ENCODE measurements around the gene TAF3.

The TAF3 gene

DNA sequence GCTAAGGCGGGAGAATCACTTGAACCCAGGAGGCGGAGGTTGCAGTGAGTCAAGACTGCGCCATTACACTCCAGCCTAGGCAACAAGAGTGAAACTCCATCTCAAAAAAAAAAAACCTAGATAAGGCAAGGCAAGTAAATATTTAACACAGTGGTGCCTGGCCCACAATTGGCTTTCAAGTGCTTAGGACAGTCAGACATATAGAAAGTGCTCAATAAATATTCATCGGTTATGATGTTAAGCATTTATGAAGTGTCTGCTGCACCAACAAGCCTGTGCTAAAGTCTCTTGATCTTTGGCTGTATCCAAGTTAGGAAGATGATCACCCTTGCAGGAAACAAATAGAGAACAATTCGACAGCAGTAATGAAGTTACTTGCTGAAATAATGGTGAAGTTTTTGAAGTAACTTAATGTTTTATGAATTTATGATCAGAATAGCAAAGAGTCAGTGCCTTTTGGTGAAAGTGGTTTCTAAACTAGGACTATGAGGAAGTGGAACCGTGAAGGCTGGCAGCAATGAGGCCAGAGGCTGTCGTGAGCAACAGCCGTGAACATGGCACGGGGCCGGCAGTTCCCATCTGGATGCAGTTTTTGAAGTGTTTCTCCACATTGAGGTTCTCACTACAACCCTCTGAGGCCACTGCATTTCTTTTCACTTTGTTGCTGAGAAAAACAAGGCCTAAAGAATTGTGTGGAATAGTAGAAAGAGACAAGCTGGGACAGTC is 188.1 kb downstream of the TAF3 start:
- TF ChIP-seq, protein P1, sequence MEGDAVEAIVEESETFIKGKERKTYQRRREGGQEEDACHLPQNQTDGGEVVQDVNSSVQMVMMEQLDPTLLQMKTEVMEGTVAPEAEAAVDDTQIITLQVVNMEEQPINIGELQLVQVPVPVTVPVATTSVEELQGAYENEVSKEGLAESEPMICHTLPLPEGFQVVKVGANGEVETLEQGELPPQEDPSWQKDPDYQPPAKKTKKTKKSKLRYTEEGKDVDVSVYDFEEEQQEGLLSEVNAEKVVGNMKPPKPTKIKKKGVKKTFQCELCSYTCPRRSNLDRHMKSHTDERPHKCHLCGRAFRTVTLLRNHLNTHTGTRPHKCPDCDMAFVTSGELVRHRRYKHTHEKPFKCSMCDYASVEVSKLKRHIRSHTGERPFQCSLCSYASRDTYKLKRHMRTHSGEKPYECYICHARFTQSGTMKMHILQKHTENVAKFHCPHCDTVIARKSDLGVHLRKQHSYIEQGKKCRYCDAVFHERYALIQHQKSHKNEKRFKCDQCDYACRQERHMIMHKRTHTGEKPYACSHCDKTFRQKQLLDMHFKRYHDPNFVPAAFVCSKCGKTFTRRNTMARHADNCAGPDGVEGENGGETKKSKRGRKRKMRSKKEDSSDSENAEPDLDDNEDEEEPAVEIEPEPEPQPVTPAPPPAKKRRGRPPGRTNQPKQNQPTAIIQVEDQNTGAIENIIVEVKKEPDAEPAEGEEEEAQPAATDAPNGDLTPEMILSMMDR (IDR thresholded peaks at IDR 0.05; ENCODE audit: low read depth, low read length): no peak
- H3K4me3 ChIP-seq (ENCODE audit: low read depth, low read length): no peak overlapping the region

DNA sequence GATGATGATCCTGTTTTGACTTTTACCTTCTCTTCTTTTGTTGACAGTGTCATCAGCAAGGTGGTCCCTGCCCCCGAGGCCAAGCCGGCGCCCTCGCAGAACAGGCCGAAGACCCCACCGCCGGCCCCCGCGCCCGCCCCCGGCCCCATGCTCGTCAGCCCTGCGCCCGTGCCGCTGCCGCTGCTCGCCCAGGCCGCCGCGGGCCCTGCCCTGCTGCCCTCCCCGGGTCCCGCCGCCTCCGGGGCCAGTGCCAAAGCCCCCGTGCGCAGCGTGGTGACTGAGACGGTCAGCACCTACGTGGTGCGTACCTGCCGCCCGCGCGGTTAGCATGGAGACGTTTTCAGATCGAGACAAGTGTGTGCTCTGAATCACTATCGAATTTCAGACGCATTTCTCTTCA is 190.7 kb downstream of the TAF3 start:
- H3K4me3 ChIP-seq (ENCODE audit: low read depth, low read length): no peak overlapping the region

DNA sequence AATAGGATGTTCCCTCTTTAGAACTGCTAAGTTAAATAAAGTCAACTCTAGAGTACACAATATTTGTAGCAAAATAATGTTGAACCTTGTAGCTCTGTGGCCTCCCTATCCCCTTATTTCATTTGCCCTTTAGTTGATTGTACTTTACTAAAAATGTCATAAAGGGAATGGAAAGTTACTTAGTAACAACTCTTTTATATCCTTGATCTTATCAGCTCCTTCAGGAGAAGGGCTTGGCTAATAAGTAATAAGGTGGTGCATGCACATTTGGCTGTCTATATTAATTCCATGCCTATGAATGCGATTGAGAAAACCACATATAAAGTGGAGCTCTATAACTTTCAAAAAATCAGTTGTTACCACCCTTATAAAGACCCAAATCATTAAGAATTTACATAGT is 194.7 kb downstream of the TAF3 start:
- no peak overlapping the region for H3K4me3 ChIP-seq (ENCODE audit: low read depth, low read length)
- TF ChIP-seq, protein P1 (IDR thresholded peaks at IDR 0.05; ENCODE audit: low read depth, low read length): no peak

More for the DNA sequence above, 190.7 kb downstream of the TAF3 start:
- TF ChIP-seq, protein P1 (IDR thresholded peaks at IDR 0.05; ENCODE audit: low read depth, low read length): no peak

DNA sequence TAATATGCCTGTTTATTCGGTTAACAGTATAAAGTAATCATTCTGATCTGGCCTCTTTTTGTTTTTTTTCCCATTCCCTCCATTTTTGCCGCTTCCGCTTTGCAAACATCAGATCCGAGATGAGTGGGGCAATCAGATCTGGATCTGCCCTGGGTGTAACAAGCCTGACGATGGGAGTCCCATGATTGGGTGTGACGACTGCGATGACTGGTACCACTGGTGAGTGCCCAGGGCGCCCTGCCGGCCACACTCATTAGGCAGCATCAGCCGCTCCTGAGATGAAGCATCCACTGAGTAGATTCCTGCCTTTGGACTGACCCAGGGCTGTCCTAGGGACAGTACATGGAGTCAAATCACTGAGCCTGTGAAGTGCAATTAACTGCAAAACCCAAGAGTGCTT is 195.3 kb downstream of the TAF3 start:
- no peak overlapping the region for H3K4me3 ChIP-seq (ENCODE audit: low read depth, low read length)
- TF ChIP-seq, protein P1 (IDR thresholded peaks at IDR 0.05; ENCODE audit: low read depth, low read length): no peak

DNA sequence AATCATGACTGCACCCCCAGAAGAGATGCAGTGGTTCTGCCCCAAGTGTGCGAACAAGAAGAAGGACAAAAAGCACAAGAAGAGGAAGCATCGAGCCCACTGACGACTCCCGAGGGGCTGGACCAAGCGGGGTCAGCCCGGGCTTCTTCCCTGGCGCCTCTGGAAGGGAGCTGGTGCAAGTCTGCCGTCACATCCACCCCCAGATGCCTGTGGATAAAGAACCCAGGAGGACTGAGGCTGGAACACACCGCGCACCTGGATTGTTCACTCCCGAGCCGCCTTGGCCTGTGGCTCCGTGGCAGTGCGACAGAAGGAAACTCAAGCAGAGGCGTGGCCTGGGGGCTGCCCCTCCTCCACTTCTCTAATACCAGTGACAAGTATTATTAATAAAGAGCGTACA is 196.3 kb downstream of the TAF3 start:
- no peak overlapping the region for H3K4me3 ChIP-seq (ENCODE audit: low read depth, low read length)
- TF ChIP-seq, protein P1 (IDR thresholded peaks at IDR 0.05; ENCODE audit: low read depth, low read length): no peak

DNA sequence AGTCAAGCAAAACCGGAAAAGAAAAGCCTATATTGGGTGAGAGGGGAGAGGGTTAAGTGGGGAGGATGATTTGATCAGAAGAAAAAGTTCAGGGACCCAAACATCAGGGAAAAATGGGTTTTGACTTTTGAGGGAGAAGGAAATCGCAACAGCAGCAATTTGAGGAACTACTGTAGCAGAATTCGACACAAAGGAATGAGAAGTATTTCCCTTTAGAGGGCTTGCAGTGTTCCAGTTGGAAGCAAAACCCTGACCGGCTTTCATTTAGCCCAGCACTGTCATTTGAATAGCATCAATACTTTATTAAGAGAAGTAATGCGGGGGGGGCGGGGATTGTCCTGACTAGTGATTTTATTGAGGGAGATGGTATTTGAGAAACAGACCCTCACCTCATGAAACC is 199.0 kb downstream of the TAF3 start:
- TF ChIP-seq, protein P1 (IDR thresholded peaks at IDR 0.05; ENCODE audit: low read depth, low read length): no peak
- H3K4me3 ChIP-seq (ENCODE audit: low read depth, low read length): no peak overlapping the region

DNA sequence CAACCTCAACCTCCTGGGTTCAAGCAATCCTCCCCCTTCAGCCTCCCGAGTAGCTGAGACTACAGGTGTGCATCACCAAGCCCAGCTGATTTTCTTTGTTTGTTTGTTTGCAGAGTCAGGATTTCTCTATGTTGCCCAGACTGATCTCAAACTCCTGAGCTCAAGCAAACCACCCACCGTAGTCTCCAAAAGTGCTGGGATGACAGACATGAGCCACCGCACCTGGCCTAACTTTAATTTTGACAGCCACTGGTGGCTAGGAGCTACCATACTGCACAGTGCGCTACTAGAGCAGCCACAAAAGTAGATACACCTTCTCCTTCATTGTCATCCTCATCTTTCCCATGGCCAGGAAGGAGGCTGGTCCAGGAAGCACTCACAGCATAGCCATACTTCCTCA is 205.0 kb downstream of the TAF3 start:
- TF ChIP-seq, protein P1 (IDR thresholded peaks at IDR 0.05; ENCODE audit: low read depth, low read length): no peak
- no peak overlapping the region for H3K4me3 ChIP-seq (ENCODE audit: low read depth, low read length)
